ENCODE results near the gene TXLNB. TPM values are rescaled to one million over a fixed set of nuclear protein-coding genes. Genes with fewer than 3 reads are reported as not detected.
"Not testable (repeated sequence)": the region's sequence is repeated elsewhere in the genome, so short reads cannot be mapped to it uniquely, and the experiment has no call there.

Gene TXLNB
- total RNA-seq, 2 experiments from 2014 or later = 0.17 to 0.19 TPM

- ATAC-seq (ENCODE audit: poor library complexity) = no peak
- no peak overlapping the region for H3K4me3 ChIP-seq (ENCODE audit: low read length)
- ChIA-PET POLR2A (interaction anchor here (0.6 to 2.2 kb wide), 7 partner anchors 11 to 145 kb away, joined by 3 to 6 read pairs (median 4); partner anchors contain the start of genes CITED2 and TXLNB), CTCF (interaction anchor here (0.7 to 1.2 kb wide), 5 partner anchors 11 to 139 kb away, joined by 3 to 4 read pairs (median 3); no protein-coding TSS in a partner anchor)
- H3K9me3 ChIP-seq (ENCODE audit: control insufficient read depth in 1 of 2, insufficient read depth in 1 of 2, low read length in 2 of 2) = peaks cover 0 to 11% of the 10 kb centered on the region in 2 experiments
- TF ChIP-seq, protein P1, sequence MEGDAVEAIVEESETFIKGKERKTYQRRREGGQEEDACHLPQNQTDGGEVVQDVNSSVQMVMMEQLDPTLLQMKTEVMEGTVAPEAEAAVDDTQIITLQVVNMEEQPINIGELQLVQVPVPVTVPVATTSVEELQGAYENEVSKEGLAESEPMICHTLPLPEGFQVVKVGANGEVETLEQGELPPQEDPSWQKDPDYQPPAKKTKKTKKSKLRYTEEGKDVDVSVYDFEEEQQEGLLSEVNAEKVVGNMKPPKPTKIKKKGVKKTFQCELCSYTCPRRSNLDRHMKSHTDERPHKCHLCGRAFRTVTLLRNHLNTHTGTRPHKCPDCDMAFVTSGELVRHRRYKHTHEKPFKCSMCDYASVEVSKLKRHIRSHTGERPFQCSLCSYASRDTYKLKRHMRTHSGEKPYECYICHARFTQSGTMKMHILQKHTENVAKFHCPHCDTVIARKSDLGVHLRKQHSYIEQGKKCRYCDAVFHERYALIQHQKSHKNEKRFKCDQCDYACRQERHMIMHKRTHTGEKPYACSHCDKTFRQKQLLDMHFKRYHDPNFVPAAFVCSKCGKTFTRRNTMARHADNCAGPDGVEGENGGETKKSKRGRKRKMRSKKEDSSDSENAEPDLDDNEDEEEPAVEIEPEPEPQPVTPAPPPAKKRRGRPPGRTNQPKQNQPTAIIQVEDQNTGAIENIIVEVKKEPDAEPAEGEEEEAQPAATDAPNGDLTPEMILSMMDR (IDR thresholded peaks at IDR 0.05) = no peak
- peaks cover 7% of the 10 kb centered on the region for H3K4me1 Mint-ChIP-seq (ENCODE audit: low read depth)
- no peak overlapping the region for H3K27ac Mint-ChIP-seq
- H3K9me3 Mint-ChIP-seq = no peaks in the 10 kb centered on the region
- no peak overlapping the region for H3K27ac ChIP-seq (ENCODE audit: low read depth in 1 of 2, low read length in 2 of 2)
- no peak overlapping the region for H3K4me3 Mint-ChIP-seq
- intact Hi-C loops (cut with DNase I, micrococcal nuclease) = loop anchor here in 1 of 2 experiments (5.0 kb wide), 1 partner anchor 132 kb away; no protein-coding TSS in a partner anchor
- H3K36me3 Mint-ChIP-seq (ENCODE audit: low read depth) = no peaks in the 10 kb centered on the region
- H3K4me1 ChIP-seq (ENCODE audit: insufficient read depth, low read length) = peaks cover 5% of the 10 kb centered on the region
- peak in 4 of 14 experiments; percentile 18 to 45 (median 32) for DNase-seq
- H3K27me3 ChIP-seq (ENCODE audit: control insufficient read depth in 1 of 2, insufficient read depth in 2 of 2, low read length in 2 of 2) = no peaks in the 10 kb centered on the region
- no peaks in the 10 kb centered on the region for H3K36me3 ChIP-seq (ENCODE audit: insufficient read depth, low read length)
- H3K27me3 Mint-ChIP-seq = no peaks in the 10 kb centered on the region
Observed at GRCh38 chr6:139230391-139230840, 61.4 kb downstream of the TXLNB start.

DNA sequence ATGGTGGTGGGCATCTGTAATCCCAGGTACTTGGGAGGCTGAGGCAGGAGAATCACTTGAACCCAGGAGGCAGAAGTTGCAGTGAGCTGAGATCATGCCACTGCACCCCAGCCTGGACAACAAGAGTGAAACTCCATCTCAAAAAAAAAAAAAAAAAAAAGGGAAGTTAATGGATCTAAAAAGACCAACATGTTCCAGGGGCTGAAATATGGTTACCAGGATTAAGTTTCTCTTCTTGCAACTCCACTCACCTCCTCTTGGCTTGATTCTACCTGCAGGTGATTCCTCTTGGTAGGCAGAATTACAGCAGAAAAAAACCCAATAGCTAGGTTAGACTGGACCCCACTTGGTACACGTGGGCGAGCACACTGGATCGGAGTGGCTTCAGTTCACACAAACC lies 63.4 kb downstream of the TXLNB start:
- H3K4me3 ChIP-seq (ENCODE audit: low read length); H3K36me3 ChIP-seq (ENCODE audit: insufficient read depth, low read length); intact Hi-C loops (cut with DNase I, micrococcal nuclease); H3K27ac Mint-ChIP-seq; H3K27ac ChIP-seq (ENCODE audit: low read depth in 1 of 2, low read length in 2 of 2); H3K9me3 Mint-ChIP-seq; H3K27me3 ChIP-seq (ENCODE audit: control insufficient read depth in 1 of 2, insufficient read depth in 2 of 2, low read length in 2 of 2); H3K36me3 Mint-ChIP-seq (ENCODE audit: low read depth); H3K4me3 Mint-ChIP-seq; H3K27me3 Mint-ChIP-seq; H3K4me1 Mint-ChIP-seq (ENCODE audit: low read depth); H3K9me3 ChIP-seq (ENCODE audit: control insufficient read depth in 1 of 2, insufficient read depth in 1 of 2, low read length in 2 of 2); ATAC-seq (ENCODE audit: poor library complexity); DNase-seq; H3K4me1 ChIP-seq (ENCODE audit: insufficient read depth, low read length): not testable (repeated sequence)
- ChIA-PET POLR2A (interaction anchor here (1.2 kb wide), 1 partner anchor 104 kb away, joined by 3 read pairs; no protein-coding TSS in a partner anchor), CTCF (interaction anchor here (0.6 kb wide), 1 partner anchor 96 kb away, joined by 3 read pairs; no protein-coding TSS in a partner anchor)

DNA sequence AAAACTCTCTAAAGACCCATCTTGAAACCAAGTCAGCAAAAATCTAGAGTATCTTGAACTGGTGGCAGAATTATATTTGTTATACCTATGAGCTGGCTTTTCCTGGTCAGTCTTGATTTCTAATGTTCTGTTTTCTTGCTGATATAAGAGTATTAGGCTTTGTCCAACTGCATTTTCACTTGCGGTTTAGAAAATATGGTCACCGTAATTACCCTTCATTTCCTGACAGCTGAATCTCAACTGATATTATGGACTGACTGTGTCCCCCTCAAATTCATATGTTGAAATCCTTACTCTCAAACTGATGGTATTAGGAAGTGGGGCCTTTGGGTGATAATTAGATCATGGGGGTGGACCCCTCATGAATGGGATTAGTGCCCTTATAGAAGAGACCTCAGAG lies 72.1 kb downstream of the TXLNB start:
- Mint-ChIP-seq H3K4me3 (no peak overlapping the region), H3K27me3 (no peaks in the 10 kb centered on the region), H3K4me1 (ENCODE audit: low read depth) (peaks cover 16% of the 10 kb centered on the region), H3K27ac (peak overlapping the region; percentile 1), H3K9me3 (no peaks in the 10 kb centered on the region), H3K36me3 (ENCODE audit: low read depth) (no peaks in the 10 kb centered on the region)
- no peaks in the 10 kb centered on the region for H3K27me3 ChIP-seq (ENCODE audit: control insufficient read depth in 1 of 2, insufficient read depth in 2 of 2, low read length in 2 of 2)
- CTCF ChIA-PET = interaction anchor here (0.6 to 5.0 kb wide), 34 partner anchors 11 to 268 kb away, joined by 3 to 39 read pairs (median 4); partner anchors contain the start of genes CITED2 and TXLNB
- TF ChIP-seq, protein P1 (IDR thresholded peaks at IDR 0.05) = no peak
- H3K4me3 ChIP-seq (ENCODE audit: low read length) = no peak overlapping the region
- intact Hi-C loops (cut with DNase I, micrococcal nuclease) = loop anchor here (1.0 to 5.0 kb wide), 5 partner anchors 73 to 402 kb away; partner anchors contain the start of gene TXLNB (in 1 of the 2)
- DNase-seq (no peak), ATAC-seq (ENCODE audit: poor library complexity) (no peak)
- H3K9me3 ChIP-seq (ENCODE audit: control insufficient read depth in 1 of 2, insufficient read depth in 1 of 2, low read length in 2 of 2) = no peaks in the 10 kb centered on the region
- POLR2A ChIA-PET = interaction anchor here (0.6 to 3.7 kb wide), 19 partner anchors 11 to 189 kb away, joined by 3 to 43 read pairs (median 4); partner anchors contain the start of genes CITED2 and TXLNB
- H3K27ac ChIP-seq (ENCODE audit: low read depth in 1 of 2, low read length in 2 of 2) = no peak overlapping the region
- peaks cover 8% of the 10 kb centered on the region for H3K4me1 ChIP-seq (ENCODE audit: insufficient read depth, low read length)
- no peaks in the 10 kb centered on the region for H3K36me3 ChIP-seq (ENCODE audit: insufficient read depth, low read length)

Data from CD4-positive, alpha-beta T cell (primary cell).